22Rv1 (cell line): ENCODE measurements around the gene NUDT16L1.
A peak's percentile ranks its signal among the peaks of the same experiment; 100 is the strongest.

Experiments used
- H3K27ac ChIP-seq: fragments of 450-650 bp; 2 replicates; pipeline ENCODE4 v1.5.1; 2017
- CTCF ChIP-seq: fragments of 450-650 bp; IDR thresholded peaks from 2 replicates; pipeline ENCODE4 v1.5.1; 2017; ENCODE audit warnings: mild to moderate bottlenecking
- ZFX ChIP-seq: fragments of 450-650 bp; IDR thresholded peaks from 2 replicates; pipeline ENCODE4 v1.6.1; 2017; ENCODE audit warnings: antibody characterized with exemption, borderline replicate concordance

Gene NUDT16L1

GRCh38 chr16:4689091-4689671, 4.2 kb upstream of the NUDT16L1 start:
- H3K27ac ChIP-seq = 0 out of 2 replicates have a peak overlapping the region, but pooled peaks have one; percentile 4
- TF ChIP-seq CTCF = no peak
- TF ChIP-seq ZFX = no peak

DNA sequence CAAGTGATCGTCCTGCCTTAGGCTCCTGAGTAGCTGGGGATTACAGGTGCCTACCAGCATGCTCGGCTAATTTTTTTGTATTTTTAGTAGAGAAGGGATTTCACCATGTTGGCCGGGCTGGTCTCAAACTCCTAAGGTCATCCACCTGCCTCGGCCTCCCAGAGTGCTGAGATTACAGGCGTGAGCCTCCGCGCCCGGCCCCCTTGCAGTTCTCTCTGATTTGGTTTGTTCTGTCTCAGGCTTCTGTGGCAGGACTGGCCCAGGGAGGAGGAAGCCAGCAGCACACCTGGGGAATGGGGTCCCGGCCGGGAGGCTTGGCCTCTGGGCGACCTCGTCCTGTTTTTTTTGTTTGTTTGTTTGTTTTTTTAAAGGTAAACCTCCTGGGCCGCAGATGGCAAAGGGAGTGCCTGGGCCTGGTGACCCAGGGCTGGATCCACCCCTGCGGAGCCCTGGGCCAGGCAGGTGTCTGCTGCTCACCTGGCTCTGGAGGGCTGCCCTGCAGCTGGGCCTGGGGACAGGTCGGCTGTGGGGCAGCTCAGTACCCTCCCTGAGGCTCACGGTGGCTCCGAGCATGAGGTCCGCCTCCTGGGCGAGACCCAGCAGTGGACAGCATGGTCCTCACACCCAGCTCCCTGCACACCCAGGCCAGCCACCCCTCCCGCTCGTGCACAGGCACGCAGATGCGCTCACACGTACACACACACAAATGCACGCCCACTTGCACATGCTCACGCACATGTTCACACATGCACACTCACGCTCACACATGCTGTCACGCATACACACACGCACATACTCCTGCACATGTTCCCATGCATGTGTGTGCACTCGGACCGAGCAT, 3.3 kb upstream of the NUDT16L1 start:
- no peak for TF ChIP-seq CTCF
- TF ChIP-seq ZFX = no peak

DNA sequence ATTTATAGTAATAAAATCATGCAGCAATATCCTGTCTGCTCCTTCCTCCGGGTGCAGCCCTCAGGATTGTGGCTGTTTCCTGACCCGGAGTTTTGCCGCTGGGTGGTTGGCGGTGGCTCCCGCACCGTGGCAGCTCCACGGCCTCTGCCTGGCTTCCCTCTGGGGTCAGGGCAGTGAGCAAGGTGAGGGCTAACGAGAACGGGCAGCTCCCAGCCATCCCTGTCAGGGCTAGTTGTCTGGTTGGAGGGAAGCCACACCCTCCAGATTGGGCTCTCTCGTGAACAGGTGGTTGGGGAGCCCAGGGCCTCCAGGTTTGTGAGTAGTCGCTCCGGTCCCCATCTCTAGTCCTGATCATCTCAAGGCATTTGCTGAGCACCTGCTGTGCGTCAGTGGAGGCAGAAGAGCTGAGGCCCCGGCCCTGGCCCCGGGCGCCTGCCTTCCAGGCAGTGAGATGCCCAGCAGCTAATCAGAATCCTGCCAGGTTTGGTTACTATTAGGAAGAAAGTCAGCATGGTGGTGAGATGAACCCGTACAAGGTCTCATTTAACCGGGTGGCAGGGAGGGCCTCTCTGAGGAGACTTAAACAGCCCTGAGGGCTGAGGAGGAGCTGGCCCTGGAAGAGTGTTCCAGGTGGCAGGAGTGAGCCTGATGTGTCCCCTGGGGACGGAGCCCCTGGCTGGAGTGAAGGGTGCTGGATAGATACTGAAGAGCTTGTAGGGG, 2.3 kb upstream of the NUDT16L1 start:
- peak overlapping the region; percentile 95 for H3K27ac ChIP-seq
- TF ChIP-seq ZFX (no peak), CTCF (no peak)

More for the DNA sequence above, 3.3 kb upstream of the NUDT16L1 start:
- 0 out of 2 replicates have a peak overlapping the region, but pooled peaks have one; percentile 4 for H3K27ac ChIP-seq

DNA sequence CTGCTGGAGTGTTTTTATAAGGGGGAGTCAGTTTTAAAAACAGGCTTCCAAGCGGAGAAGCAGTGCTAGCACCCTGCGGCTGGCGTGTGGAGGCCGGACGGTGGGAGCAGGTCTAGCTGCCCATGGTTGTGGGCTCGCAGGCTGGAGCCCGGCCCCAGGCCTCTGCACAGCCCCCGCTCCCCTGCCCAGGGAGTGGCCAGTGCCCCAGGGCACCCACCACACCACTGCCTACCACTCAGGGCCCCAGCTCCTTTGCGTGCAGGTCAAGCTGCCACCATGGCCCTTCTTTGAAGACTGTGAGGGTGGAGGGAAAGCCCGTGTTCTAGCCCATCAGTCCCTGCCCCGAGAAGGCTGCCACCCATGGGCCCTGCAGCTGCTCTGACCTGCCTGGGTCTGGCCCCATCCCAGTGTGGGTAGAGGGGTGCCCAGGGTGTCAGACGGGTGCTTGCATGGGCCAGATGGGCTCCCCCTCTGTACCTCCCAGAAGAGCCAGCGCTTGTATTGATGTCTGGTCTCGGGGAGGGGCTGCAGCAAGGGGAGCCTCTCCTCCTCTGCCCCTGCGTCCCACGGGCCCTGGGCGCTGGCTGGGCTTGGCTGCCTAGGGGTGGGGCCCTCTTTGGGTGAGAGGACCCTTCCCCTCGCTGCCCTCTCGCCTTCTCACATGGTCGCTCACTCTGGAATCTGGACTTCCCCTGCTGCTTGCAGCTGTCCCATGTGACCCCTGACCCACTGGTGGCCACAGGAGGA, 1.5 kb upstream of the NUDT16L1 start:
- H3K27ac ChIP-seq = peak overlapping the region; percentile 95
- no peak for TF ChIP-seq ZFX
- no peak for TF ChIP-seq CTCF

DNA sequence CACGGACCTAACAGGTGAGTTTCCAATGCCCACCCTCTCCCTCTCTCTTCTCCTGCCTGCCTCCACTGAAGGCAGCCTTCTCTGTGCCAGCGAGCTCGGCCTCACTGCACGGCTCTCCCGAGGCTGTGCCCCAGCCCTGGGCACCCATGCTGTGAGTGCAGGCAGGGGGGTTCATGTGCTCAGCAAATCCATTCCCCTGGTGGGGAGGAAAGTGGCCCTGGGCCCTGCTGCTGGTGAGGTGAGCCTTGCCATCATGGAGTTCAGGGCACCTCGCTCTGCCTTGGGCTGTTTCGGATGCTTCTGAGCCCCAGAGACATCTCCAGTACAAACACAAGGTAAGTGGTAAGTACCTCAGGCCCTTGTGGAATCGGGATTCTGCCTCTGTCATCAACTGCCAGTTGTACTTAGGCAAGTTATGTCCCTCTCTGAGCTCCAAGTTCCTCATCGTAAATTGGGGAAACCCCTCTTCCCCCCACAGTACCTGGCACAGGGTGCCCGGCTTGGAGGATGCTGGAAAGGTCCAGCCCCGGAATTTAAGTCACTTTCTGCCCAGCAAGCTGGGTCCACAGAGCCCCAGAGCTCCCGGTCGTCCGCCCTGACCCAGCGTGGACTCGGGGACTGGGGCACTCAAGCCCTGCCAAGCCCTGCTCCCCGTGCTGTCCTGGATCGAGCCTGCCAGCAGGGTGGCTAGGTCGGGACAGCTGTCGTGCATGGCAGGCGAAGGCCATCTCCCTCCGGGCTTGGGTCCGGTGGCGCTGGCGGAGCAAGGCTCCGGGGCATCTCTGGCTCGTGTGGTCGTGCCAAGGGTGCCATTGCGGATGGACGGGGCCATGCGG, 684 bp upstream of the NUDT16L1 start:
- TF ChIP-seq CTCF (no peak), ZFX (no peak)
- peak overlapping the region; percentile 95 for H3K27ac ChIP-seq

GRCh38 chr16:4693956-4694641, 737 bp downstream of the NUDT16L1 start:
- H3K27ac ChIP-seq = peak overlapping the region; percentile 95
- TF ChIP-seq CTCF (no peak), ZFX (no peak)
